GM15510 (cell line): Measurements from ENCODE around the gene RAB31.

Source experiments
- POLR2A ChIP-seq: IDR thresholded peaks from 3 replicates; pipeline ENCODE4 v1.6.1; 2011; ENCODE audit warnings: borderline replicate concordance; ENCODE audit not compliant: insufficient read length; ENCODE audit errors: extremely low read depth

The RAB31 gene

DNA sequence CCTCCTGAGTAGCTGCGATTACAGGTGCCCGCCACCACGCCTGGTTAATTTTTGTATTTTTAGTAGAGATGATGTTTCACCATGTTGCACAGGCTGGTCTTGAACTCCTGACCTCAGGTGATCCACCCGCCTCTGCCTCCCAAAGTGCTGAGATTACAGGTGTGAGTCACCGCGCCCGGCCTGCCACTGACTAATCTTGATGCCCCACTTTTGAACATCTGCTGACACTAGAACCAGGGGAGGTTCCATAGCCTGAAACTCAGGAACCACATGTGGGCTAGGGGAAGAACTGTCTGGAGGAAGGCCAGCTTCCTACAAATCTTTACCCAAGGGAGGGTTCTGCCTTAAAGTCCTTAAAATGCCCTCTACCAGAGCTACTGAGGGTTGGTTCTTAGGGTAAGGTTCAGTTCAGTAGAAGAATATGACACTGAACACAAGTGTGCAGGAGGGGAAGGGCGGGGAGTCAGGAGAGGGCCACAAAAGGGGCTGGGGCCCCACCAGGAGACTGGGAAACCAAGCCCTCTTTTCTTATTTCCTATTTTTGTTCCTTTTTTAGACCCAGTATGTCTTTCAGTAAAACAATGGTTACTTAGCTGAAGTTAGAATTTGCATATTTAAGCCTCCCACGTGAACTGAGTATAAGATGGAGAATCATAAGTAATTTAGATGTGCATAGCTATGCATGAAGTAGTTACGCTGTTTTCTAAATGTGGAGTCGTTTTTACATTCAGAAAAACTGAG is 6.3 kb upstream of the RAB31 start:
- TF ChIP-seq POLR2A = no peak

DNA sequence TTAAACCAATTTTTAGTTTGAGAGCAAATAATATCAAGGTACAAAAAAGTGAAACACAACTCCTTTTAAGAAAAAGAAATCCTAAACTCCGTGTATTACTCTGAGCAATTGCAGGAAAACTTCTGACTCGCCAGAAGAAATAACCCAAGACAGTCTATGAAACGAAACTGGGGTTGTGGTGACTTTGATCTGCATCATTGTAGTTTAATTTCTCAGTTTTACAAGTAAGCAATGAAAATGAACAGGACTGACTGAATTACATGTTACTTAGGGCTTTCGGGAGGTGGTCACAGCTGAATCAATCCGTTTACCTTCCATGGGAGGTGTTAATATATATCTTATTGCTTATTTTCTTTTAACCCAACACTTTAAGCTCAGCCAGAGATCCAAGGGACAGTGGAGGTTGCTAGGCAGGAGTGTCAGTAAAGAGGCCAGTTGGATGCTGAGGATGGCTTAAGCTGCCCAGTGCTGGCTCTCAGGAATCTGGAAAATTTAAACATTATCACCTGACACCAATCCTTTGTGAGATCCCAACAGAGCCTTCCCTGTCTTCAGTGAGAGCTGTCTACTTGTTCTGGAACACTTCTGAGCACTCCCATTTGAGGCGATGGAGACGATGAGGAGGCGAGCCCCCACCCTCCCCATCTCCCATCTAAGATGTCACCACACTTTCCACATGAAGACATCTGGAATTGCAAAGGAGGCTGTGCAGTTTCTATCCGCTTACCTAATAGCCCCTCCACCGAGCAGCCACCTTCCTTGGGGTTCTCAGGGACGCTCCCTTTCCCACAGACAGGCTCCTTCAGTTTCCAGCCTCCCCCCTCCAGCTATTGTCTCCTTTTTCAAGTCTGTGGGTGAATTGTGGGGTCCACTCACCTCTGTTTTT is 3.6 kb upstream of the RAB31 start:
- TF ChIP-seq POLR2A = no peak

- no peak for TF ChIP-seq POLR2A
These were observed 2.8 kb upstream of the RAB31 start for GRCh38 chr18:9705183-9705829.

DNA sequence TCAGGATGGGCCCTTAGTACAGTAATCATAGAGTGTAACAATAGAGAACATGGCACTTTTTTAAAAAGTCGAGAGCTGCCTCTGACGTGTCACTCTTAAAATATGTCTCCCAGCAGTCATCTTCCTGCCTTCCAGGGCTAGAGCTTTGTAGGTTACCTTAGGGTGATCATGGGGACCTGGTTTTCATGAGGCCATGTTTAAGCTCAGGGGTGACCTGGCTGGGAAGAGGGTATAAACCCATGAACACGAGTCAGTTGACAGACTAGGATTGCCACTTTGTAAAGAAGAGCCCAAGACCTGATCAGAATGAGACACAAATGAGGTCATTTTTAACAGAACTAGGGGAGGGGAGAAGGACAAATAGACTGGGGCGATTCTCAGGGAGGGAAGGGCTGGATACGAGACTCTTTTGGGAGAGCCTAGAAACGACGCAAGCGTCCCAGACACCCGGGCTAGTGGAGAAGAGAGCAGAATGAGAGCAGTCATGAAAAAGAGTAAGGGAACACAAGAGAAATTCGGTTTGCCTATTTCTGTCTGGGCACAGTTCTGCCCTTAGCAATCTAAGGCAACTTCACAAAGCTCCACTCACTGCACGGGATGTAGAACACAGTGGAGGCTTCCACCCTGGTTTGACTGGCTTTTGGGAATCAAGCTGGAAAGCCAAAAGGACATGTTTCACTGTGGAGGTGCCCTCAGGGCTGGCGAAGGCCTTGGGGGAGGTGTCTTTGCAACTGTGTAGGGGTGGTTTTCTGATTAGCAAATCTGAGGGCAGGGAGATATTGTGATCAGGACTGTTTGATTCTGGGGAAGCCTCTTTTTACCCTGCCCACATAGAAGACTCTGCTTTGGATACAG is 1.8 kb upstream of the RAB31 start:
- no peak for TF ChIP-seq POLR2A

DNA sequence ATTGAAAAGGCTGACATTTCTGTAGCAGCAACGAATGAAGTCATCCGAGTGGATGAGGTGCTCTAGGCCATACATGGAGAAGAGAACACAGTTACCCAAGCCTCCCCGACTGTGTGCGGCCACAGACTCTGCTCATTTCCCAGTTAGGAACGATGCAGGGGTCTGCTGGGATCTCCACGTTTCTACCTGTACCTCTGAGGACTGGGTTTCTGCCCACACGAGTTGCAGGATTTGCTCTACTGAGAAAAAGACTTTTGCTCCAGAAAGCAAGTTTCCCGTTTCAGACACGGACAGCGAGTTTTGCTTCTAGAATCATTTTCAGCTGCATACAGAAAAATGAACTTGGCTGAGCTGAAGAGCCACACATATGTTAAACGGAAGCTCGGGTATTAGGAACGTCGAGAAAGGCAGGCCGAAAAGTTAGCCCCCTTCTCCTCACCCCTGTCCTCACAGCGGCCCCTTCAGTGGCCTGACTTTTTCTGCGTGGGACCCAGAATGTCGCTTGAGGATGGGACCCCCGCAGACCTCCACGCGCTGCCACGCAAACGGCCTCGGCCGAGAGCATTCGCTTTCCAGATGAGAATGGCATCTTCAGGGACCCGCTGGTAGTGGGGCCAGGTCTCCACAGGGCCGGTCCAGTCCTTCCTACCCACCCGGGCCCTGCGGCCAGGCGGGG is 582 bp upstream of the RAB31 start:
- no peak for TF ChIP-seq POLR2A

DNA sequence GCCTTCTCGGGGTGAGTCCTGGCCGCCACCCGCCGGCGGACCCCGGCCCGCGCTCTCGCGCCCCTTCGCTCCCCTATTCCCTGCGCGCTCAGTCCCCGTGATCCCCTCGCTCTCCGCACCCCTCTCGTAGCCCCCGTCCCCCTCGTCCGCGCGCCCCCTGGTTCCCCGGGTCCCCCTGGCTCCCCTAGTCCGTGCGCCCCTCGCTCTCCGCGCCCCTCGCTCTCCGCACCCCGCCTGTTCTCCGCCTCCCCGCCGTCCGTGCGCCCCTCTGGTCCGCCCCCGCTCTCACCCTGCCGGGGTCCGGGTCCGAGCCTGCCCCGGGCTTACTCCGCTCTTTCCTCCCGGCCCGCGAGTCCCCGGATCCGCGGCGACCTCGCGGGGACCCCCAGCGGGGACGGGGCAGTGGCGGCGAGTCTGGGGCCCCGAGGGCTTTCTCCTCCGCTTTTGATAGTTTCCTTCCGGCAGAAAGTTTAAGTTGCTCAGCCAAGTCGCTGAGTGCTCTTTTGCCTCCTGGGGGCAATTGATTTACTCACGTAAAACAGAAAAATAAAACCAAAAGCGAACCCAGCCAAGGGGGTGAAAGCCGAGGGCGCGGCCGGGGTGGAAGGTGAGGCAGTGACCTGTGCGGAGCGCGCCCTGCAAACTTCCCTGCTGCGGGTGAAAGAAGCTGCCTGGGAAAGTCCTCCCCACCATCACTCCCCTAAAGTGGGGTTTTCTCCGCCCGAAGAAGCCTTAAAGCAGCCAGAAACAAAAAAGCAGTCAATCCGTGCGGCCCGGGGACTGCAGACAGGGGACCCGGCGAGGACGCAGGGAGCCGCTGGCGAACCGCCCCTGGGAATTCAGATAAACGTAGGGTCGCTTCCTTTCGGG is 568 bp downstream of the RAB31 start:
- TF ChIP-seq POLR2A = no peak

DNA sequence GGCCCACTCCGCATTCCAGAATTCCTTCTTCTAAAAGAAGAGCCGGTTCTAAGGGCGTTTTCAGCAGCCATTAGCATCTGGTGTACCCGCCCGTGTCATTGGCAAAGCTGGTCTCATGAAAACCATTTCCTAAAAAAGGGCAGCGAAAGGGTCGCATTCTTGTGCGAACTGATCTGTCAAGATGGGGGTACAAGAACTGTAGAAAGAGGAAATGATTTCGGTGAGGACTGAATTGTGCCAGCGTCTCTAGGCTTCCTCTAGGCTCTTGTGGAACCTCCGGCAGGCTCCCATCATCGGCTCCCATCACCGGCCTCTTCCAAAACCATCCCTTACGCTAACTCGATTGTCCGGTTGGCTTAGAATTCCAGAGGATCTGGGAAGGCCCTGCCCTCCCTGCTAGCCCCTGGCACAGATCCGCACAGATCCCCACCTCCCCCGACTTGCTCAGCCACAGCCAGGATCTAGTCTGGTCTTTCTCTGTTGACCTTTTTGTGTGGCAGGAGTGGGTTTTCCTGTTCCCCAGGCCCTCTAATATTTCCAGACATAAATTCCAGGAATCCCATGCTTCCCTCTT is 1.3 kb downstream of the RAB31 start:
- no peak for TF ChIP-seq POLR2A

GRCh38 chr18:9710037-9710436 is 1.9 kb downstream of the RAB31 start:
- no peak for TF ChIP-seq POLR2A

GRCh38 chr18:9711361-9712129 is 3.4 kb downstream of the RAB31 start:
- no peak for TF ChIP-seq POLR2A

- TF ChIP-seq POLR2A = no peak
These were observed 4.1 kb downstream of the RAB31 start for GRCh38 chr18:9712130-9712577.

DNA sequence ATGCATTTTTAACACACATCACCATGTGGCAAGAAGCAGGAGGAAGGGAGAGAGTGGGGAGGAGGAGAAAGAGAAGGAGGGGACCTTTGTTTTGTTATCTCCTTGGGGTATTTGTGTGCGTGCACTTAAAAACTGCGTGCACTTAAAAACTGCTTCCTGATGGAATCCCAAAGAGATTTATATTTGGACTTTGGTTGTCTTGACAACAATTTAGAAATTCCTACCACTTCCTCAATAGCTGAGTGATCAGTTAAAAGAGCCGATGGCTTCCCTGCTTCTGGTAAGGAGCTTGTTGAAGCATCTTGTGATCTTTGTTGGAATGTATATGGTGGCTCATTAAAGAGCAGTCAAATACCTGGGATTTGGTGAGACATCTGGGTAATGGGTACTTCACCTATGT is 4.5 kb downstream of the RAB31 start:
- TF ChIP-seq POLR2A = no peak

DNA sequence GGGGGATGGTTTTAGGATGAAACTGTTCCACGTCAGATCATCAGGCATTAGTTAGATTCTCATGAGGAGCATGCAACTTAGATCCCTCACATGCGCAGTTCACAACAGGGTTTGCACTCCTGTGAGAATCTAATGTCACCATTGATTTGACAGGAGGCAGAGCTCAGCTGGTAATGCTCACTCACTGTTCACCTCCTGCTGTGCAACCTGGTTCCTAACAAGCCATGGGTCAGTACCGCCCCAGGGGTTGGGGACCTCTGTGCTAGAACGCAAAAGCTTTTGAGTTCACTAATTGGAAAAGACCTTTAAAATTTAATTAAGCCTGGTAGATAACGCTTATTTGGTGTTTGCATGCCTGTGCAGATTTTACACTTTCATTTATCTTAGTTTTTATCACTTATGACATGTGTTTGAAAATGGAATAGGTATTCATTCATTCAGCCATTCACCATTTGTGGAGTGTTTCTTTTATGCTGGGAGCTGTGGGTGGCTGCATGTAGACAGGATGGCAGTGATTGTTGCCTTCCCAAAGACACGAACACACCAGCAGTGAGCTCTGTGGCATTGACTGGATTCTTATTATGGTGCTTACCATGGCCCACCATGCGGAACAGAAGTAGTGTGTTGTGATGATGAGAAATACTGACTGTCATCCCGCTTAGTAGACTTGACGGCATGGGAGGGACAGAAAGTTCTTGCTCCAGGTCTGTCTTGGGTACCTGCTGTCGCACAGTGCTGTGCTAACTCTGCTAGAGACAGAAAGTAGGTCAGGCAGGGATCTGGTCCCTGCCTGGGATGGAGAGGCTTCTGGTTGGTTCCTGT is 6.4 kb downstream of the RAB31 start:
- no peak for TF ChIP-seq POLR2A

GRCh38 chr18:9715088-9715343 is 6.9 kb downstream of the RAB31 start:
- TF ChIP-seq POLR2A = no peak
